ENCODE results near the gene PTTG2. TPM values are rescaled to one million over a fixed set of nuclear protein-coding genes. Genes with fewer than 3 reads are reported as not detected.

PTTG2 gene
- total RNA-seq, 2 donors from 2014 or later, result not detected

DNA sequence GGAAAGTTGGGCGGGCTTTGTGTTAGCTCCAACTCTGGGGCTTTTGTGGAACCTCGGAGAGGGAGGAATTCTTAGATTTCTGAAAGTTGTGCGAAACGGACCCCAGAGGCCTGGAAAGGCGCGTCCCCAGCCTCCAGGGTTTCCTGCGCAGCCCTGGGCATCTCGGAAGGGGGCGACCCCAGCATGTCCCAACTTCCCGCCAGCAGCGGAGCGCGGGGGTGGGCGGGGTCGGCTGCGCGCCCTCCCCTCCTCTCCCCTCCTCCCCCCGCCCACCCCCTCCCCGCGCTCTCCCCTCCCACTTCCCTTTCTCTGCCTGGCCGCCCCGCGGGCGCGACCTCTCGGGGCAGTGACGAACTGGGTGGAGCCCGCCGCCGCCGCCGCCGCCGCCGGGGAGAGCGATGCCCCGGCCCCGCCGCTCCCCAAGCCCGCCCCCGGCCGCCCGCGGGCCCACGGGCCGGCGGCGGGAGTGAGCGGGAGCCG is 16.8 kb downstream of the PTTG2 start:
- Mint-ChIP-seq H3K27me3 (ENCODE audit: insufficient read depth) (no peaks in the 10 kb centered on the region), H3K27ac (peak overlapping the region; percentile 91), H3K4me3 (peak overlapping the region; percentile 68), H3K4me1 (peaks cover 25% of the 10 kb centered on the region), H3K36me3 (ENCODE audit: low read depth) (no peaks in the 10 kb centered on the region), H3K9me3 (peaks cover 7% of the 10 kb centered on the region)
- Histone ChIP-seq H3K4me3 (ENCODE audit: low read length) (peak overlapping the region; percentile 82), H3K4me1 (ENCODE audit: control insufficient read depth, insufficient read depth, low read length) (peaks cover 8% of the 10 kb centered on the region), H3K36me3 (ENCODE audit: control insufficient read depth, insufficient read depth, low read length) (no peaks in the 10 kb centered on the region), H3K27ac (ENCODE audit: low read depth, low read length) (peak overlapping the region; percentile 12), H3K9ac (ENCODE audit: extremely low read depth, low read length, poor library complexity, severe bottlenecking) (no peak overlapping the region), H3K27me3 (ENCODE audit: control insufficient read depth, insufficient read depth, low read length, poor library complexity, severe bottlenecking) (no peaks in the 10 kb centered on the region), H3K9me3 (ENCODE audit: control insufficient read depth, low read length) (no peaks in the 10 kb centered on the region)
- WGBS, 2 experiments (ENCODE audit: insufficient coverage in 1 of 2, insufficient read length in 1 of 2), result 0% methylated on average over 44 of the region's 50 CpGs; no CpG with 5 or more reads in 1 of the 2 experiments
- DNase-seq, result peak; percentile 92
- TF ChIP-seq, protein P1, sequence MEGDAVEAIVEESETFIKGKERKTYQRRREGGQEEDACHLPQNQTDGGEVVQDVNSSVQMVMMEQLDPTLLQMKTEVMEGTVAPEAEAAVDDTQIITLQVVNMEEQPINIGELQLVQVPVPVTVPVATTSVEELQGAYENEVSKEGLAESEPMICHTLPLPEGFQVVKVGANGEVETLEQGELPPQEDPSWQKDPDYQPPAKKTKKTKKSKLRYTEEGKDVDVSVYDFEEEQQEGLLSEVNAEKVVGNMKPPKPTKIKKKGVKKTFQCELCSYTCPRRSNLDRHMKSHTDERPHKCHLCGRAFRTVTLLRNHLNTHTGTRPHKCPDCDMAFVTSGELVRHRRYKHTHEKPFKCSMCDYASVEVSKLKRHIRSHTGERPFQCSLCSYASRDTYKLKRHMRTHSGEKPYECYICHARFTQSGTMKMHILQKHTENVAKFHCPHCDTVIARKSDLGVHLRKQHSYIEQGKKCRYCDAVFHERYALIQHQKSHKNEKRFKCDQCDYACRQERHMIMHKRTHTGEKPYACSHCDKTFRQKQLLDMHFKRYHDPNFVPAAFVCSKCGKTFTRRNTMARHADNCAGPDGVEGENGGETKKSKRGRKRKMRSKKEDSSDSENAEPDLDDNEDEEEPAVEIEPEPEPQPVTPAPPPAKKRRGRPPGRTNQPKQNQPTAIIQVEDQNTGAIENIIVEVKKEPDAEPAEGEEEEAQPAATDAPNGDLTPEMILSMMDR (conservative IDR thresholded peaks at IDR 0.05), result peak; percentile 58

- H3K4me1 Mint-ChIP-seq, result peaks cover 31% of the 10 kb centered on the region
- H3K9me3 ChIP-seq (ENCODE audit: control insufficient read depth, low read length), result no peaks in the 10 kb centered on the region
- DNase-seq, result no peak
- 2 to 3% methylated on average over 32 to 74 of the region's 74 CpGs for WGBS, 2 experiments (ENCODE audit: insufficient coverage in 1 of 2, insufficient read length in 1 of 2)
- peak overlapping the region; percentile 68 for H3K4me3 Mint-ChIP-seq
- no peaks in the 10 kb centered on the region for H3K27me3 Mint-ChIP-seq (ENCODE audit: insufficient read depth)
- H3K27me3 ChIP-seq (ENCODE audit: control insufficient read depth, insufficient read depth, low read length, poor library complexity, severe bottlenecking), result no peaks in the 10 kb centered on the region
- no peaks in the 10 kb centered on the region for H3K36me3 ChIP-seq (ENCODE audit: control insufficient read depth, insufficient read depth, low read length)
- H3K9me3 Mint-ChIP-seq, result peaks cover 7% of the 10 kb centered on the region
- peak overlapping the region; percentile 79 for H3K27ac Mint-ChIP-seq
- peaks cover 8% of the 10 kb centered on the region for H3K4me1 ChIP-seq (ENCODE audit: control insufficient read depth, insufficient read depth, low read length)
- TF ChIP-seq, protein P1 (conservative IDR thresholded peaks at IDR 0.05), result peak; percentile 76
- H3K27ac ChIP-seq (ENCODE audit: low read depth, low read length), result peak overlapping the region; percentile 40
- peak overlapping the region; percentile 82 for H3K4me3 ChIP-seq (ENCODE audit: low read length)
- peak overlapping the region; percentile 75 for H3K9ac ChIP-seq (ENCODE audit: extremely low read depth, low read length, poor library complexity, severe bottlenecking)
- H3K36me3 Mint-ChIP-seq (ENCODE audit: low read depth), result no peaks in the 10 kb centered on the region
Observed at GRCh38 chr4:37977471-37978247, 17.5 kb downstream of the PTTG2 start.

DNA sequence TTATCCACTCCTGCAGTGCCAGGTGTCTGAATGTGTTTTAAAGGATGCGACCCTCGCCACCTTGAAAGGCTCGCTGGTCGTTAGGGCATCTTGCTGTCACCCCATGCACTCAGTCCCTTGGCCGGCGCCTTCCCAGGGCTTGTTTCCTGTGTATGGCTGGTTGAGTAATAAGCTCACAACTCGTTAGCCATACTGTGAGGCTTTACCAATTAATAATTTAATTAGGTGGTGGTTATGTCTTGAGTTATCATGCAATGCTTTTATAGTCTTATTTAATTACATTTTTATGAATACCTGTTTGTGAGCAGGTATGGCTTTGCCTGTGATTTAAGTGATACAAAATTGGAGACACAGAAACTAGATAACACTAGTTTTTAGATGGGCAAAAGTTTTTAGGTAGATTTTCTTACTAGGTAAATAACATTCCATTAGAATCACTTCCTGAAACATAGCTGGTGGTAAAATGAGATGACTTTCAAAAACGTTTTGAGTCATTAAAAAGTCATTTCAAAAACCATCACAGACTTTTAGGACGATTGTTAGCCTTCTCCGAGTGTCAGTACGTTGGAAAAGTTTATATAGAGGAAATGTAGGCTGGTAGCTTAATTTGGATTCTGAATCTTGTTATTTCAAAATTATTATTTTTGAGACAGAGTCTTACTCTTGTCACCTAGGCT is 18.2 kb downstream of the PTTG2 start:
- 63% methylated on average over 11 of the region's 11 CpGs; no CpG with 5 or more reads in 1 of the 2 experiments for WGBS, 2 experiments (ENCODE audit: insufficient coverage in 1 of 2, insufficient read length in 1 of 2)
- H3K27me3 ChIP-seq (ENCODE audit: control insufficient read depth, insufficient read depth, low read length, poor library complexity, severe bottlenecking), result no peaks in the 10 kb centered on the region
- H3K36me3 ChIP-seq (ENCODE audit: control insufficient read depth, insufficient read depth, low read length), result no peaks in the 10 kb centered on the region
- Mint-ChIP-seq H3K4me3 (peak overlapping the region; percentile 68), H3K27ac (peak overlapping the region; percentile 79), H3K27me3 (ENCODE audit: insufficient read depth) (no peaks in the 10 kb centered on the region), H3K4me1 (peaks cover 33% of the 10 kb centered on the region), H3K9me3 (peaks cover 7% of the 10 kb centered on the region), H3K36me3 (ENCODE audit: low read depth) (no peaks in the 10 kb centered on the region)
- no peak overlapping the region for H3K27ac ChIP-seq (ENCODE audit: low read depth, low read length)
- no peaks in the 10 kb centered on the region for H3K9me3 ChIP-seq (ENCODE audit: control insufficient read depth, low read length)
- TF ChIP-seq, protein P1 (conservative IDR thresholded peaks at IDR 0.05), result no peak
- peak overlapping the region; percentile 82 for H3K4me3 ChIP-seq (ENCODE audit: low read length)
- DNase-seq, result peak; percentile 75
- peaks cover 8% of the 10 kb centered on the region for H3K4me1 ChIP-seq (ENCODE audit: control insufficient read depth, insufficient read depth, low read length)
- H3K9ac ChIP-seq (ENCODE audit: extremely low read depth, low read length, poor library complexity, severe bottlenecking), result peak overlapping the region; percentile 75

Data from endodermal cell (in vitro differentiated cells).